SK-N-SH (cell line): ENCODE results near the gene HOXC11.

Experiments used
- CHD2 ChIP-seq: fragments of 150-350 bp; IDR thresholded peaks from 2 replicates; pipeline ENCODE4 v1.6.1; 2018; ENCODE audit warnings: low read length; ENCODE audit not compliant: partially characterized antibody
- CTCF ChIP-seq: fragments of 200-600 bp; sonication (generic); IDR thresholded peaks from 2 replicates; pipeline ENCODE4 v1.6.1; 2017; ENCODE audit warnings: antibody characterized with exemption, mild to moderate bottlenecking, moderate library complexity
- EZH2phosphoT487 ChIP-seq: fragments of 200-600 bp; sonication (generic); IDR thresholded peaks from 2 replicates; pipeline ENCODE4 v1.6.1; 2017; ENCODE audit warnings: low read depth, mixed run types, mild to moderate bottlenecking, antibody characterized with exemption, moderate library complexity, borderline replicate concordance
- IRF3 ChIP-seq: fragments of 150-350 bp; IDR thresholded peaks from 2 replicates; pipeline ENCODE4 v1.6.1; 2016; ENCODE audit warnings: mild to moderate bottlenecking, low read depth, low read length
- POLR2AphosphoS5 ChIP-seq: IDR thresholded peaks from 2 replicates; pipeline ENCODE4 v1.6.1; 2012; ENCODE audit warnings: low read depth, low read length
- REST ChIP-seq: IDR thresholded peaks from 2 replicates; pipeline ENCODE4 v1.6.1; 2012; ENCODE audit warnings: mild to moderate bottlenecking, low read depth, low read length, moderate library complexity
- TAF1 ChIP-seq: IDR thresholded peaks from 2 replicates; pipeline ENCODE4 v1.6.1; 2012; ENCODE audit warnings: low read depth, mild to moderate bottlenecking, low read length, moderate library complexity, borderline replicate concordance

GRCh38 chr12:54016478-54016964 lies 43.6 kb downstream of the HOXC11 start:
- TF ChIP-seq CTCF (no peak), REST (no peak), IRF3 (no peak), EZH2phosphoT487 (no peak), POLR2AphosphoS5 (peak; percentile 65; the same call in 1 of the 2 replicates), CHD2 (no peak), TAF1 (peak; percentile 56; the same call in 1 of the 2 replicates)
